IPS-15b (cell line): ENCODE results near the gene ALAD.
"Not testable (repeated sequence)": the region's sequence is repeated elsewhere in the genome, so short reads cannot be mapped to it uniquely, and the experiment has no call there.

Experiments
- H3K27me3 ChIP-seq: one replicate; pipeline ENCODE4 v1.6.1; 2013; ENCODE audit warnings: low read length; ENCODE audit not compliant: control insufficient read depth, insufficient read depth
- H3K36me3 ChIP-seq: one replicate; pipeline ENCODE4 v1.6.1; 2013; ENCODE audit warnings: low read length; ENCODE audit not compliant: control insufficient read depth, insufficient read depth
- H3K4me1 ChIP-seq: one replicate; pipeline ENCODE4 v1.6.1; 2013; ENCODE audit warnings: mild to moderate bottlenecking, low read length; ENCODE audit not compliant: control insufficient read depth, insufficient read depth
- H3K4me3 ChIP-seq: one replicate; pipeline ENCODE4 v1.5.1; 2013; ENCODE audit warnings: low read depth, low read length
- H3K9ac ChIP-seq: one replicate; pipeline ENCODE4 v1.6.1; 2013; ENCODE audit warnings: low read depth, mild to moderate bottlenecking, low read length
- H3K9me3 ChIP-seq: one replicate; pipeline ENCODE4 v1.6.1; 2013; ENCODE audit warnings: mild to moderate bottlenecking, low read length; ENCODE audit not compliant: control insufficient read depth, insufficient read depth

The ALAD gene

GRCh38 chr9:113379829-113380210, 21.3 kb downstream of the ALAD start:
- H3K4me1 ChIP-seq, H3K27me3 ChIP-seq, H3K36me3 ChIP-seq, H3K9me3 ChIP-seq, H3K9ac ChIP-seq, H3K4me3 ChIP-seq: not testable (repeated sequence)

DNA sequence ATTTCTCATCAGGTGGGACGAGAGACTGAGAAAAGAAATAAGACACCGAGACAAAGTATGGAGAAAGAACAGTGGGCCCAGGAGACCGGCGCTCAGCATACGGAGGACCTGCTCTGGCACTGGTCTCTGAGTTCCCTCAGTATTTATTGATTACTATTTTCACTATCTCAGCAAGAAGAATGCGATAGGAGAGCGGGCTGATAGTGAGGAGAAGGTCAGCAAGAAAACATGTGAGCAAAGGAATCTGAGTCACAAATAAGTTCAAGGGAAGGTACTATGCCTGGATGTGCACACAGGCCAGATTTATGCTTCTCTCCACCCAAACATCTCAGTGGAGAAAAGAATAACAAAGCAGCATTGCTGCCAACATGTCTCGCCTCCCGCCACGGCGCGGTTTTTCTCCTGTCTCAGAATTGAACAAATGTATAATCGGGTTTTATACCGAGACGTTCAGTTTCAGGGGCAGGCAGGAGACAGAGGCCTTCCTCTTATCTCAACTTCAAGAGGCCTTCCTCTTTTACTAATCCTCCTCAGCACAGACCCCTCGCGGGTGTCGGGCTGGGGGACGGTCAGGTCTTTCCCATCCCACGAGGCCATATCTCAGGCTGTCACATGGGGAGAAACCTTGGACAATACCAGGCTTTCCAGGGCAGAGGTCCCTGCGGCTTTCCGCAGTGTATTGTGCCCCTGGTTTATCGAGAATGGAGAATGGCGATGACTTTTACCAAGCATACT, 21.8 kb downstream of the ALAD start:
- not testable (repeated sequence) for H3K27me3 ChIP-seq, H3K4me3 ChIP-seq, H3K4me1 ChIP-seq, H3K9me3 ChIP-seq, H3K9ac ChIP-seq, H3K36me3 ChIP-seq

GRCh38 chr9:113376634-113377567, 24.2 kb downstream of the ALAD start, which contains the start of gene HDHD3:
Gene HDHD3, minus strand, starts transcription at chr9:113376986. Its CDS starts 2,632 bp downstream, at chr9:113374354.
- Histone ChIP-seq H3K27me3 (no peaks in the 10 kb centered on the region), H3K9me3 (no peaks in the 10 kb centered on the region), H3K36me3 (peaks cover 6% of the 10 kb centered on the region), H3K9ac (peak within 1 kb of the TSS; percentile 81), H3K4me1 (peaks cover 4% of the 10 kb centered on the region), H3K4me3 (peak within 1 kb of the TSS; percentile 86)

- H3K4me3 ChIP-seq: peak overlapping the region; percentile 18
Measured at GRCh38 chr9:113375057-113376023, 25.7 kb downstream of the ALAD start.

GRCh38 chr9:113373676-113374392, 27.2 kb downstream of the ALAD start:
- Histone ChIP-seq H3K36me3 (peaks cover 6% of the 10 kb centered on the region), H3K9ac (no peak overlapping the region)

More at GRCh38 chr9:113375057-113376023, 25.7 kb downstream of the ALAD start:
- Histone ChIP-seq H3K9ac (no peak overlapping the region), H3K27me3 (no peaks in the 10 kb centered on the region), H3K36me3 (peaks cover 6% of the 10 kb centered on the region), H3K9me3 (no peaks in the 10 kb centered on the region), H3K4me1 (peaks cover 4% of the 10 kb centered on the region)

DNA sequence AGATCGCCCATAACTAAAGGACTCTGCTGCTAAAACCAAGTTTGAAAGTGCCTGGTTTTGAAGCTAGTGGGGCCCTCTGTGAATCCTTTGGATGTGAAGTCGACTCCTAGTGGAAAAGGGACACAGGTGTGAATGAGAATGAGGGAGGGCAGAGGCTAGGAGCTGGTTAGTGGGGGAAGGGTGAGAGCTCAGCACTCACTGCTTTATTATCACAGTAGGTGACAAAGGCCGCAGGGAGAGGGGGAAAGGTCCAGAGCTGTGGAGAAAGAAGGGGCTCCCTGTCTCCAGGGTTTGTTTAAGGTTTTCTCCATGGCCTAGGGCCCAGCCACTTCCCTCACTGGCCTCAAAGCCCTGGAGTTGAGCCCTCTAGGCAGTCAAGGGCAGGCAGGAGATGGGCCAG, 27.8 kb downstream of the ALAD start:
- Histone ChIP-seq H3K4me1 (peaks cover 4% of the 10 kb centered on the region), H3K36me3 (peaks cover 6% of the 10 kb centered on the region), H3K4me3 (no peak overlapping the region), H3K27me3 (no peaks in the 10 kb centered on the region), H3K9ac (no peak overlapping the region), H3K9me3 (no peaks in the 10 kb centered on the region)

More at GRCh38 chr9:113373676-113374392, 27.2 kb downstream of the ALAD start:
- peaks cover 4% of the 10 kb centered on the region for H3K4me1 ChIP-seq
- no peaks in the 10 kb centered on the region for H3K9me3 ChIP-seq
- H3K27me3 ChIP-seq: no peaks in the 10 kb centered on the region
- H3K4me3 ChIP-seq: no peak overlapping the region

GRCh38 chr9:113372059-113372458, 29.0 kb downstream of the ALAD start:
- Histone ChIP-seq H3K27me3 (no peaks in the 10 kb centered on the region), H3K9me3 (no peaks in the 10 kb centered on the region), H3K4me1 (peaks cover 4% of the 10 kb centered on the region), H3K36me3 (peaks cover 6% of the 10 kb centered on the region), H3K4me3 (no peak overlapping the region), H3K9ac (no peak overlapping the region)

DNA sequence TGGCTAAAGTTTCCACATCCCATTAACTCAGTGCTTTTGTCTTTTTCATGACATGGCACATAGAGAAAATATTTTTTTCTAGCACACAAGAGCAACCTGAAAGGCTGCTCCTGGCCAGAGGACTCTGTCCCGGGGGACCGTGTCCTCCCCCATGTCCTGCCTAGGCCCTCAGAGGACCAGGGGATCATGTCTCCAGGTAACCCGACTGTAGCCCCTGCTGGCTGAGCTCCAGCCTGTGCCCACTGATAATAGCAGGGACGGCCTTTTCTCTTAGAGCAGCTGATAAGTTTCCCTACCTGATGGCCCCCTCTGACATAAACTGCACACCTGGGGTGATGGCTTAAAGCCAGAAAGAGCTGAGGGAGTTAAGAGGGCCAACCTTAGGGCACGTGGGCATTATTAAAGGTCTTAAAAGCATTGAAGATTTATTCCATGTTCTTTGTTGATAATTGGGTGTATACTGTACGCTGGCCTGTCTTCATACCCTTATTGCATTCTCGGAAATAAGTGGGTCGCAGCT, 30.2 kb downstream of the ALAD start:
- Histone ChIP-seq H3K27me3 (no peaks in the 10 kb centered on the region), H3K9ac (no peak overlapping the region), H3K9me3 (no peaks in the 10 kb centered on the region), H3K4me1 (peaks cover 4% of the 10 kb centered on the region), H3K36me3 (peaks cover 6% of the 10 kb centered on the region), H3K4me3 (no peak overlapping the region)

GRCh38 chr9:113369855-113370140, 31.3 kb downstream of the ALAD start:
- no peaks in the 10 kb centered on the region for H3K9me3 ChIP-seq
- no peaks in the 10 kb centered on the region for H3K27me3 ChIP-seq
- peaks cover 4% of the 10 kb centered on the region for H3K4me1 ChIP-seq
- no peak overlapping the region for H3K9ac ChIP-seq
- no peak overlapping the region for H3K4me3 ChIP-seq
- H3K36me3 ChIP-seq: peaks cover 6% of the 10 kb centered on the region

DNA sequence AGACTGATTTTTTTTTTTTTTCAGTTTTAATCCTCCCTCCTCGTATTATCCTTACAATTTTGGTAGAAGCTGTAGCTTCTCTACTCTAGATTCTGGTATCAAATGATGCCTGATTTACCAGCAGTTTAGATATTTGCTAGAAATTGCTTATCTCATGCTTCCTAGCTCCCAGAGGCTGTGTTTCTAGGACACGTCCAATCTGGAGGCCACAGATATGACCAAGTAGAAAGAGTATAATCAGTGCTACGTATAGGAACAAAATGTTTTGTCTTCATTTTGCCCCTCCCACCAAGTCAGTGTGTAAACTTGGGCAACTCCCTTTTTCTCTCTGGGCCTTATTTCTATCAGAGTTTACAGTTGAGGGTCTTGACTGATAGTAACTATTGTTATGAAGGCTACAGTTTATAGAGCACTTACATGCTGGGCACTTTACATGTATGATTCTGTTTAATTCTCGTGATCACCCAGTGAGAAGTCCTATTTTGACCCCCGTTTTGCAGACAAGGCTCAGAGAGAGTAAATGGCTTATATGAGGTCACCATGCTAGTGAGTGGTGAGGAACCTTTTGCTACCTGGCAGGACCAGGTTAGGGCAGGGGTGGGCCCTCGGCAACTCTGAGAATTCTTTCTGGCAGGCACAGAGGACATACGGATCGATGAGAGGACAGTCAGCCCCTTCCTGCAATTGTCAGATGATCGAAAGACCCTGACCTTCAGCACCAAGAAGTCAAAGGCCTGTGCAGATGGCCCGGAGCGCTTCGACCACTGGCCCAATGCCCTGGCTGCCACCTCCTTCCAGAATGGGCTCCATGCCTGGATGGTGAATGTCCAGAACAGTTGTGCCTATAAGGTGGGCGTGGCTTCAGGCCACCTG, 31.9 kb downstream of the ALAD start:
- H3K27me3 ChIP-seq: no peaks in the 10 kb centered on the region
- H3K9ac ChIP-seq: no peak overlapping the region
- peaks cover 4% of the 10 kb centered on the region for H3K36me3 ChIP-seq
- H3K4me1 ChIP-seq: peaks cover 4% of the 10 kb centered on the region
- no peak overlapping the region for H3K4me3 ChIP-seq
- no peaks in the 10 kb centered on the region for H3K9me3 ChIP-seq
